Neuronal stem cell (in vitro differentiated cells): Measurements from ENCODE around the gene APOM. TPM values are rescaled to one million over a fixed set of nuclear protein-coding genes. Genes with fewer than 3 reads are reported as not detected.

ENCODE experiments used
- DNase-seq: peaks from one replicate; pipeline ENCODE4 v3.0.0-alpha.2; 2013; ENCODE audit warnings: low spot score
- H2AFZ ChIP-seq: one replicate; pipeline ENCODE4 v1.6.1; 2013; ENCODE audit warnings: mild to moderate bottlenecking, low read length, inconsistent platforms
- H2AK5ac ChIP-seq: 2 replicates; pipeline ENCODE4 v1.6.1; 2013; ENCODE audit warnings: low read depth, mild to moderate bottlenecking, inconsistent platforms, low read length, moderate library complexity, mixed read lengths
- H2BK120ac ChIP-seq: 2 replicates; pipeline ENCODE4 v1.6.1; 2013; ENCODE audit warnings: low read depth, mild to moderate bottlenecking, inconsistent platforms, low read length, moderate library complexity, mixed read lengths
- H2BK12ac ChIP-seq: one replicate; pipeline ENCODE4 v1.6.1; 2013; ENCODE audit warnings: low read length, inconsistent platforms
- H2BK15ac ChIP-seq: 2 replicates; pipeline ENCODE4 v1.6.1; 2013; ENCODE audit warnings: mild to moderate bottlenecking, low read length, inconsistent platforms, mixed read lengths
- H2BK5ac ChIP-seq: one replicate; pipeline ENCODE4 v1.6.1; 2013; ENCODE audit warnings: inconsistent platforms, mild to moderate bottlenecking, low read length, moderate library complexity
- H3K14ac ChIP-seq: one replicate; pipeline ENCODE4 v1.6.1; 2013; ENCODE audit warnings: low read length, inconsistent platforms
- H3K18ac ChIP-seq: 2 replicates; pipeline ENCODE4 v1.6.1; 2013; ENCODE audit warnings: low read length, inconsistent platforms
- H3K23ac ChIP-seq: 2 replicates; pipeline ENCODE4 v1.6.1; 2013; ENCODE audit warnings: low read depth, mild to moderate bottlenecking, mixed read lengths, low read length, inconsistent platforms; ENCODE audit not compliant: poor library complexity
- H3K27ac ChIP-seq: replicated peaks from 3 replicates; pipeline ENCODE4 v1.5.1; 2013; ENCODE audit warnings: low read length, inconsistent platforms
- H3K27me3 ChIP-seq, 3 experiments: 2 replicates each; pipeline ENCODE4 v1.6.1; 2013; ENCODE audit warnings: low read length in 3 of 3, mild to moderate bottlenecking in 2 of 3, inconsistent platforms in 1 of 3, low read depth in 1 of 3, mixed read lengths in 1 of 3, moderate library complexity in 1 of 3; ENCODE audit not compliant: control insufficient read depth in 3 of 3, insufficient read depth in 3 of 3
- H3K36me3 ChIP-seq, 2 donors: replicated peaks in 1 of 2; 2 replicates each; pipeline ENCODE4 v1.6.1; 2013; ENCODE audit warnings: low read length in 2 of 2; ENCODE audit not compliant: control insufficient read depth in 2 of 2, insufficient read depth in 2 of 2
- H3K4ac ChIP-seq: 2 replicates; pipeline ENCODE4 v1.6.1; 2013; ENCODE audit warnings: inconsistent platforms, mild to moderate bottlenecking, low read length, moderate library complexity
- H3K4me1 ChIP-seq, 2 donors: 1 replicate in 1 of 2; 2 replicates in 1 of 2; pipeline ENCODE4 v1.6.1; 2013; ENCODE audit warnings: low read length in 2 of 2, low read depth in 1 of 2; ENCODE audit not compliant: control insufficient read depth in 2 of 2, insufficient read depth in 1 of 2
- H3K4me2 ChIP-seq: one replicate; pipeline ENCODE4 v1.6.1; 2013; ENCODE audit warnings: mild to moderate bottlenecking, low read length, inconsistent platforms; ENCODE audit not compliant: insufficient read depth, poor library complexity, severe bottlenecking
- H3K4me3 ChIP-seq, 2 donors: 2 replicates each; pipeline ENCODE4 v1.5.1; 2013; ENCODE audit warnings: low read length in 2 of 2, mild to moderate bottlenecking in 2 of 2, inconsistent platforms in 1 of 2, moderate library complexity in 1 of 2
- H3K79me1 ChIP-seq: one replicate; pipeline ENCODE4 v1.6.1; 2013; ENCODE audit warnings: low read depth, mild to moderate bottlenecking, inconsistent platforms, low read length, moderate library complexity
- H3K9ac ChIP-seq: one replicate; pipeline ENCODE4 v1.6.1; 2013; ENCODE audit warnings: mild to moderate bottlenecking, low read depth, low read length, inconsistent platforms; ENCODE audit not compliant: poor library complexity
- H3K9me3 ChIP-seq, 2 donors: replicated peaks in 1 of 2; 2 replicates each; pipeline versions ENCODE3 to v1.6.1; 2013; ENCODE audit warnings: low read length in 2 of 2, mild to moderate bottlenecking in 2 of 2, inconsistent platforms in 1 of 2, low read depth in 1 of 2, mixed read lengths in 1 of 2, moderate library complexity in 1 of 2; ENCODE audit not compliant: control insufficient read depth in 2 of 2, insufficient read depth in 1 of 2
- H4K8ac ChIP-seq: one replicate; pipeline ENCODE4 v1.6.1; 2013; ENCODE audit warnings: low read depth, mild to moderate bottlenecking, inconsistent platforms, low read length, moderate library complexity
- H4K91ac ChIP-seq: one replicate; pipeline ENCODE4 v1.6.1; 2013; ENCODE audit warnings: low read length, low read depth, mild to moderate bottlenecking, inconsistent platforms; ENCODE audit not compliant: poor library complexity
- WGBS, 2 donors: extraction: QIAGEN DNeasy Blood & Tissue Kit; methylation state at CpG; one replicate each; pipeline ENCODE4 v1.1.7; 2013; ENCODE audit warnings: missing lambda C conversion rate in 2 of 2, mixed read lengths in 1 of 2; ENCODE audit not compliant: insufficient read length in 2 of 2, insufficient replicate concordance in 1 of 2; ENCODE audit errors: extremely low coverage in 2 of 2; 5-methylcytosine and 5-hydroxymethylcytosine counted together
- polyA plus RNA-seq, 2 experiments: library from polyadenylated mRNA; stranded (reverse); fragments of 200-250 nt; gene quantifications; one replicate each; pipeline ENCODE4 v1.2.3, GENCODE V29; 2013

APOM gene
- 11.6 TPM for polyA plus RNA-seq (2013, experiment 1 of 2)
- polyA plus RNA-seq (2013, experiment 2 of 2): 11.5 TPM

DNA sequence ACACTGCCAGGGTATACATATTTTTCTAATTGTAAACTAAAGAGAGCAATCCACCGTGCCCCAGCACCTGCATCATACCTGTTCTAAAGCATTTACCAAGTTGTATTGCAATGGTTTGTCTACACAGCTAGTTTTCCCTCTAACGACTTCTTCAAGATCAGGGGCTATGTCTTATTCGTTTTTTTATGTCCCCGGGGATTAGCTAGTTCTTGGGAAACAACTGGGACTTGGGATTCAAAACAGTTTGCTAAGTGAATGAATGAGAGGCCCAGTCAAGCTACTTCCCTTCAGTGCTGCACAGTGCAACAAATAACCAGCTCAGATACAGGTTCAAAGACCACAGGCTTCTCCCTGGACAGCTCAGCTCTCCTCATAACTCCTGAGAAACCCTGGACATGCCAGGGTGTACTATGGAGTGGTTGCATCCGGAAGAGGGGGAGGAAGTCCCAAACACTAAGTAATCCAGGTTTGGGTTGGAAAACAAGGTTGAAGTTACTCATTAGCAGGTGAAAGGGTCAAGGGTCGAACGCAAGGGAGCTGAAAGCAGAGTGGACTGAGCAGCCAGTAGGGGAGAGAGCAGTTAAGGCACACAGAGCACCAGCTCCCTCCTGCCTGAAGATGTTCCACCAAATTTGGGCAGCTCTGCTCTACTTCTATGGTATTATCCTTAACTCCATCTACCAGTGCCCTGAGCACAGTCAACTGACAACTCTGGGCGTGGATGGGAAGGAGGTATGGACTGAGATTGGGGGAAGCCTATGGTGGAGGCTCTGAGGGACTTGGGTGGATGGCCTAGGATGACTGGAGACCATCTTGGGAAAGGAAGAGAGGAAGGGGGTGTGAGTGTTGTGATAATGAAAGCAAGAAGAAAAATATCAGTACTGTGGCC, at the start of gene APOM:
APOM (plus strand) TSS at position 546 of the 889 bp plus-strand sequence; CDS start at position 619, 73 bp downstream.
- no peak within 1 kb of the TSS for H3K27ac ChIP-seq
- no CpG with 5 or more reads among the region's 8 CpGs for WGBS, 2 donors

DNA sequence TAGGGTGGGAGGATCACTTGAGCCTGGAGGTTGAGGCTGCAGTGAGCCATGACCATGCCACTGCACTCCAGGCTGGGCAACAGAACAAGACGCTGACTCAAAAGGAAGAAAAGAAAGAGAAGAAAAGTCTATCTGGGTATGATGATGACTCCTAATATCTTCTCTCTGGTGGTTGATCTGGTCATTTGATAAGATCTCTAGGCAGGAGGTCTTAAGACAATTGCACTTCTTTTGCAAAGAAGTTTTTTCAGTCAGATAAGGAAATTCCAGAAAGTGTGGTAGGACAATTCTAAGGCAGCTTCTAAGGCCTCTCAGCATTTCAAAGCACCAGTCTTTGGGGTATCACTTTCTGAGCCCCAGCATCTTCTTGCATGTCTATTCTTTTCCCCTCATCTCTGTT, 48.4 kb upstream of the APOM start:
- Histone ChIP-seq H2AK5ac (no peak overlapping the region), H3K36me3 (no peaks in the 10 kb centered on the region), H3K27ac (no peak overlapping the region), H2BK120ac (no peak overlapping the region), H2AFZ (no peak overlapping the region), H3K79me1 (no peaks in the 10 kb centered on the region), H2BK15ac (no peak overlapping the region), H3K18ac (no peak overlapping the region), H4K8ac (no peak overlapping the region), H3K23ac (no peak overlapping the region), H3K9me3 (no peaks in the 10 kb centered on the region), H4K91ac (no peak overlapping the region), H3K27me3 (peaks cover 0 to 12% (median 0%) of the 10 kb centered on the region in 3 experiments), H3K4me1 (no peaks in the 10 kb centered on the region), H3K9ac (no peak overlapping the region), H3K4me2 (no peak overlapping the region), H2BK12ac (no peak overlapping the region), H2BK5ac (no peak overlapping the region), H3K14ac (no peak overlapping the region), H3K4ac (no peak overlapping the region), H3K4me3 (no peak overlapping the region)
- DNase-seq: no peak
- no CpG with 5 or more reads among the region's 1 CpG for WGBS, 2 donors

More for the DNA sequence above, at the start of gene APOM:
- Histone ChIP-seq H3K36me3 (peaks cover 10 to 40% of the 10 kb centered on the region in 2 donors), H3K23ac (no peak within 1 kb of the TSS), H3K4me3 (no peak within 1 kb of the TSS), H3K9me3 (no peaks in the 10 kb centered on the region), H3K9ac (no peak within 1 kb of the TSS), H3K4me1 (peaks cover 12 to 26% of the 10 kb centered on the region in 2 donors), H3K14ac (no peak within 1 kb of the TSS), H2BK12ac (no peak within 1 kb of the TSS), H4K91ac (no peak within 1 kb of the TSS), H3K27me3 (no peaks in the 10 kb centered on the region), H3K79me1 (peaks cover 10% of the 10 kb centered on the region), H3K4me2 (no peak within 1 kb of the TSS), H3K4ac (no peak within 1 kb of the TSS), H2BK15ac (no peak within 1 kb of the TSS), H2AK5ac (no peak within 1 kb of the TSS), H3K18ac (no peak within 1 kb of the TSS), H2BK120ac (no peak within 1 kb of the TSS), H2BK5ac (no peak within 1 kb of the TSS), H4K8ac (no peak within 1 kb of the TSS), H2AFZ (no peak within 1 kb of the TSS)
- no peak for DNase-seq

DNA sequence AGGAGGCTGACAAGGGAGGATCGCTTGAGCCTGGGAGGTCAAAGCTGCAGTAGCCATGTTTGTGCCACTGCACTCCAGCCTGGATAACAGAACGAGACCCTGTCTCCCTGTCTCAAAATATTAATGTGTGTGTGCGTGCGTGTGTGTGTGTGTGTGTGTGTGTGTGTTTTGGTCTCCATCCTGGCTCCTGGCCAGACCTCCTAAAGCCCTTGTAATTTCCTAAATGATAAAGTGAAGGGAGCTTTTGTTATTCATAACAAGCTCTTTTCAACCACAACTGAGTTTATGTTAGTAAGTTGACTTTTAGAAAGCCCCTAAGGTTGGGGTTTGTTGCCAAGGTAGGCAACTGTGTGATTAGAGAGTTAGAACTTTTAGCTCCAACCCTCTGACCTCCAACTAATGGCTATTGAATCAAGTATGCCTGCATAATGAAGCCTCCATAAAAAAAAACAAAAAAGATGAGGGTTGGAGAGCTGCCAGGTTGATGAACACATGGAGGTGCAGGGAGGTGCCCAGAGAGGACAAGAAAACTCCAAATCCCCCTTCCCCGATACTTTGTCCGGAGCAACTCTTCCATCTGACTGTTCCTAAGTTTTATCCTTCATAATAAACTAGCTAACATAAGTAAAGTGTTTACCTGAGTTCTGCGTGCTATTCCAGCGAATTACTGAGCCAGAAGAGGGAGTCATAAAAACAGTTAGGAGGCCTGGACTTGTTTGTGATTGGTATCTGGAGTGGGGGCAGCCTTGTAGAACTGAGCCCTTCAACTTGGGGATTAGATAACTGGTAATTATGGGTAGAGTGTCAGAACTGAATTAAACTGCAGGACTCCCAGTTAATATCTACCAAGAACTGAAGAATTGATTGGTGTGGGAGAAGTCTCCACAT, 45.9 kb upstream of the APOM start:
- Histone ChIP-seq H2AK5ac (no peak overlapping the region), H3K18ac (no peak overlapping the region), H2BK120ac (no peak overlapping the region), H3K27me3 (no peaks in the 10 kb centered on the region), H2BK15ac (no peak overlapping the region), H3K79me1 (no peaks in the 10 kb centered on the region), H2BK12ac (no peak overlapping the region), H3K9ac (no peak overlapping the region), H3K36me3 (no peaks in the 10 kb centered on the region), H3K4me2 (no peak overlapping the region), H3K4me3 (no peak overlapping the region), H4K91ac (no peak overlapping the region), H2BK5ac (no peak overlapping the region), H3K14ac (no peak overlapping the region), H3K9me3 (no peaks in the 10 kb centered on the region), H3K23ac (no peak overlapping the region), H3K4ac (no peak overlapping the region), H4K8ac (no peak overlapping the region), H3K27ac (no peak overlapping the region), H3K4me1 (no peaks in the 10 kb centered on the region), H2AFZ (no peak overlapping the region)
- no CpG with 5 or more reads among the region's 8 CpGs for WGBS, 2 donors
- no peak for DNase-seq

DNA sequence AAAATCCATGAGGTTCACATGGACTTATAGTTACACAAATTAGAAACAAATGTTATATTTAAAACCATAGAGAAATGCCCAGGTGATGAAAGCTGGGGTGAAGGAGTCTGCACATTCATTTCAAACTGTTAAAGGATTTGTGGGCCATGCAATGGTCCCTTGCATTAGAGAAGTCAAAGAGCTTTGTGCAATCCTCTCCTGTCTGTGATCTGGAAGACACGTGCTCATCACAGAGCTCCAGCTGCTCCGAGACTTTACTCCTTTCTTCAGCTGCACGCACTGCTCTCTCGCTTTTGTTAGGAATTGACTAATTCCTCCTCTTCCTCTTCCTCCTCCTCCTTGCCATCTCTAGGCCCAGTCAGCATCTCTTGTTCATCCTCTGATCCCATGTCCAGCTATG, 44.7 kb upstream of the APOM start:
- Histone ChIP-seq H3K27ac (no peak overlapping the region), H2BK5ac (no peak overlapping the region), H3K14ac (no peak overlapping the region), H2AFZ (peak overlapping the region; percentile 41), H3K9me3 (no peaks in the 10 kb centered on the region), H3K27me3 (no peaks in the 10 kb centered on the region), H3K4me1 (peaks cover under 1 to 9% of the 10 kb centered on the region in 2 donors), H2BK12ac (no peak overlapping the region), H3K4me3 (no peak overlapping the region), H3K9ac (no peak overlapping the region), H2BK120ac (no peak overlapping the region), H3K79me1 (no peaks in the 10 kb centered on the region), H2AK5ac (no peak overlapping the region), H3K36me3 (no peaks in the 10 kb centered on the region), H3K23ac (no peak overlapping the region), H3K18ac (no peak overlapping the region), H3K4ac (no peak overlapping the region), H4K8ac (no peak overlapping the region), H2BK15ac (no peak overlapping the region), H3K4me2 (no peak overlapping the region), H4K91ac (no peak overlapping the region)
- WGBS, 2 donors: no CpG with 5 or more reads among the region's 4 CpGs
- DNase-seq: no peak
